Nephron (organoid): ENCODE measurements around the gene PHOSPHO2.
"Not testable (repeated sequence)": the region's sequence is repeated elsewhere in the genome, so short reads cannot be mapped to it uniquely, and the experiment has no call there.

ENCODE experiments used
- H3K27ac Mint-ChIP-seq, 3 experiments: 2 replicates each; pipeline ENCODE4 v1.8.0; 2020; ENCODE audit warnings: mixed read lengths in 3 of 3, mild to moderate bottlenecking in 2 of 3, moderate library complexity in 1 of 3
- H3K27me3 Mint-ChIP-seq: 2 replicates; pipeline ENCODE4 v1.8.0; 2021; ENCODE audit warnings: low read depth, mild to moderate bottlenecking, moderate library complexity, mixed read lengths
- H3K36me3 Mint-ChIP-seq: 2 replicates; pipeline ENCODE4 v1.8.0; 2020; ENCODE audit warnings: low read depth, mixed read lengths
- H3K4me1 Mint-ChIP-seq: 2 replicates; pipeline ENCODE4 v1.8.0; 2020; ENCODE audit warnings: mixed read lengths
- H3K4me3 Mint-ChIP-seq, 3 experiments: 2 replicates each; pipeline ENCODE4 v1.8.0; 2020; ENCODE audit warnings: mild to moderate bottlenecking in 3 of 3, mixed read lengths in 3 of 3, moderate library complexity in 2 of 3
- H3K9me3 Mint-ChIP-seq: 2 replicates; pipeline ENCODE4 v1.8.0; 2020; ENCODE audit warnings: mixed read lengths
- CTCF ChIP-seq, 3 experiments: fragments of 200-600 bp; sonication (generic); IDR thresholded peaks; one replicate each; pipeline ENCODE4 v1.5.0; 2021; ENCODE audit warnings: antibody characterized with exemption in 3 of 3; ENCODE audit not compliant: unreplicated experiment in 3 of 3

PHOSPHO2 gene

GRCh38 chr2:169676357-169676756 lies 17.9 kb upstream of the PHOSPHO2 start:
- Mint-ChIP-seq H3K9me3 (peaks cover 3% of the 10 kb centered on the region), H3K27me3 (no peaks in the 10 kb centered on the region), H3K27ac (no peak overlapping the region), H3K4me1 (no peaks in the 10 kb centered on the region), H3K4me3 (no peak overlapping the region), H3K36me3 (no peaks in the 10 kb centered on the region)
- TF ChIP-seq CTCF (IDR thresholded peaks at IDR 0.05; ENCODE audit: unreplicated experiment in 3 of 3): peak in 1 of 3 experiments; percentile 17

- TF ChIP-seq CTCF (IDR thresholded peaks at IDR 0.05; ENCODE audit: unreplicated experiment in 3 of 3): no peak
- Mint-ChIP-seq H3K4me1 (no peaks in the 10 kb centered on the region), H3K27me3 (no peaks in the 10 kb centered on the region), H3K9me3 (peaks cover 3% of the 10 kb centered on the region), H3K36me3 (no peaks in the 10 kb centered on the region), H3K4me3 (no peak overlapping the region), H3K27ac (no peak overlapping the region)
Measured at GRCh38 chr2:169676850-169677249, 17.4 kb upstream of the PHOSPHO2 start.

GRCh38 chr2:169683054-169683424 lies 11.2 kb upstream of the PHOSPHO2 start:
- Mint-ChIP-seq H3K9me3 (peaks cover 8% of the 10 kb centered on the region), H3K27ac (no peak overlapping the region), H3K36me3 (peaks cover 7% of the 10 kb centered on the region), H3K4me1 (no peaks in the 10 kb centered on the region), H3K4me3 (no peak overlapping the region), H3K27me3 (no peaks in the 10 kb centered on the region)
- TF ChIP-seq CTCF (IDR thresholded peaks at IDR 0.05; ENCODE audit: unreplicated experiment in 3 of 3): no peak

- H3K36me3 Mint-ChIP-seq: peaks cover 12% of the 10 kb centered on the region
- no peak overlapping the region for H3K27ac Mint-ChIP-seq
- no peaks in the 10 kb centered on the region for H3K27me3 Mint-ChIP-seq
- no peak for TF ChIP-seq CTCF (IDR thresholded peaks at IDR 0.05; ENCODE audit: unreplicated experiment in 3 of 3)
- H3K4me3 Mint-ChIP-seq: no peak overlapping the region
- H3K9me3 Mint-ChIP-seq: peaks cover 13% of the 10 kb centered on the region
- no peaks in the 10 kb centered on the region for H3K4me1 Mint-ChIP-seq
Measured at GRCh38 chr2:169683425-169684134, 10.7 kb upstream of the PHOSPHO2 start.

- Mint-ChIP-seq H3K4me1 (no peaks in the 10 kb centered on the region), H3K36me3 (peaks cover 16% of the 10 kb centered on the region), H3K27me3 (no peaks in the 10 kb centered on the region), H3K27ac (no peak overlapping the region), H3K4me3 (no peak overlapping the region), H3K9me3 (peaks cover 16% of the 10 kb centered on the region)
- no peak for TF ChIP-seq CTCF (IDR thresholded peaks at IDR 0.05; ENCODE audit: unreplicated experiment in 3 of 3)
Measured at GRCh38 chr2:169684135-169684565, 10.1 kb upstream of the PHOSPHO2 start.

GRCh38 chr2:169684712-169685111 lies 9.6 kb upstream of the PHOSPHO2 start:
- not testable (repeated sequence) for H3K4me1 Mint-ChIP-seq, H3K27ac Mint-ChIP-seq, H3K4me3 Mint-ChIP-seq, H3K27me3 Mint-ChIP-seq
- H3K36me3 Mint-ChIP-seq: peaks cover 16% of the 10 kb centered on the region
- H3K9me3 Mint-ChIP-seq: peaks cover 19% of the 10 kb centered on the region

GRCh38 chr2:169686825-169687224 lies 7.4 kb upstream of the PHOSPHO2 start:
- not testable (repeated sequence) for H3K27me3 Mint-ChIP-seq, H3K4me3 Mint-ChIP-seq, H3K4me1 Mint-ChIP-seq, H3K27ac Mint-ChIP-seq
- Mint-ChIP-seq H3K36me3 (peaks cover 27% of the 10 kb centered on the region), H3K9me3 (peaks cover 26% of the 10 kb centered on the region)

GRCh38 chr2:169687943-169688342 lies 6.3 kb upstream of the PHOSPHO2 start:
- not testable (repeated sequence) for H3K4me3 Mint-ChIP-seq, H3K27ac Mint-ChIP-seq, H3K27me3 Mint-ChIP-seq, H3K4me1 Mint-ChIP-seq
- Mint-ChIP-seq H3K9me3 (peaks cover 26% of the 10 kb centered on the region), H3K36me3 (peaks cover 27% of the 10 kb centered on the region)
